Cardiac muscle cell (in vitro differentiated cells and primary cell): Measurements from ENCODE around the gene C2orf69. TPM values are rescaled to one million over a fixed set of nuclear protein-coding genes. Genes with fewer than 3 reads are reported as not detected.

Source experiments
- DNase-seq, 2 donors: peaks; one replicate each; pipeline versions ENCODE4 v3.0.0 to v3.0.0-alpha.2; 2010 to 2017; ENCODE audit warnings: low read depth in 1 of 2, low spot score in 1 of 2
- H3K27ac ChIP-seq: fragments of 200-600 bp; sonication (generic); 2 replicates; pipeline ENCODE4 v1.5.1; 2016
- H3K27me3 ChIP-seq: fragments of 200-600 bp; sonication (generic); 2 replicates; pipeline ENCODE4 v1.6.0; 2016; ENCODE audit warnings: control low read depth
- H3K36me3 ChIP-seq: fragments of 200-600 bp; sonication (generic); 2 replicates; pipeline ENCODE4 v1.5.1; 2016; ENCODE audit warnings: control low read depth
- H3K4me1 ChIP-seq: fragments of 200-600 bp; sonication (generic); 2 replicates; pipeline ENCODE4 v1.8.1; 2017; ENCODE audit warnings: low read depth, mild to moderate bottlenecking, mixed run types
- H3K4me3 ChIP-seq: fragments of 200-600 bp; sonication (generic); 2 replicates; pipeline ENCODE4 v1.5.1; 2016; ENCODE audit warnings: mild to moderate bottlenecking
- H3K9me3 ChIP-seq: fragments of 200-600 bp; sonication (generic); 2 replicates; pipeline ENCODE4 v1.5.1; 2017; ENCODE audit warnings: low read depth, mild to moderate bottlenecking, control low read depth
- CTCF ChIP-seq: IDR thresholded peaks from 2 replicates; pipeline ENCODE4 v1.5.1; 2012; ENCODE audit warnings: low read depth, mild to moderate bottlenecking, low read length
- polyA plus RNA-seq: library from polyadenylated mRNA; unstranded; fragments of >200 nt; fragmentation: Nextera tagmentation; extraction: Ambion mirVana; gene quantifications from 2 replicates; pipeline ENCODE4 v1.2.1, GENCODE V29; 2016
- total RNA-seq: library from RNA; depleted of rRNA; stranded (reverse); fragments of >200 nt; gene quantifications from 2 replicates; pipeline ENCODE4 v1.2.3, GENCODE V29; 2016

C2orf69 gene
- 6.0 and 11.0 TPM in 2 replicates for total RNA-seq
- polyA plus RNA-seq, result 6.3 and 15.7 TPM in 2 replicates

DNA sequence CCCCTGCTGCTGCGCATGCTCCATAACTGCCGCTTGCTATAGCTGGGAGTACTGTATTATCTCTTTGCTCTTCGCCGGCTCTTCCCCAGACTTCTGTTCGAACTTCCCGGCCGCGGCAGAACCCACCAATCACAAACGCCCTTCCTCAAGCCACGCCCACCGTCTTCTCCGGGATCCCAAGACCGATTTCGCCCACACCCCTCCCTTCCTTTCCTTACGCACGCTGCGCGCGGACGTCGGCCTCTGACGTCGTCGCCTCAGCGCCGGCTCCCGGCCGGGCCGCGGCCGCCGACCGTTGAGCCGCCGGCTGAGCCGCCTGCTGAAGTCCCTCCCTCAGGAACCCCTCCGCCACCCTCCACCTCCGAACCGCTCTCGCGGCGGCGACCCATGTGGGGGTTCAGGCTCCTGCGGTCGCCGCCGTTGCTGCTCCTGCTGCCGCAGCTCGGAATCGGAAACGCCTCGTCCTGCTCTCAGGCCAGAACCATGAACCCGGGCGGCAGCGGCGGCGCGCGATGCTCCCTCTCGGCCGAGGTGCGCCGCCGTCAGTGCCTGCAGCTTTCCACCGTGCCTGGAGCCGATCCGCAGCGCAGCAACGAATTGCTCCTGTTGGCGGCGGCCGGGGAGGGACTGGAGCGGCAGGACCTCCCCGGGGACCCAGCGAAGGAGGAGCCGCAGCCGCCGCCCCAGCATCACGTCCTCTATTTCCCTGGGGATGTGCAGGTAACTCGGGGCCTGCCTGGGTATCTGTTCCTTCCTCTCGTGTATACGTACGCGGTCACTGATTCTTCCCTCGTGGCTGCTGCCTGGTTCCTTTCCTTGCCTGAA lies at the start of gene C2orf69:
Gene C2orf69 (plus strand): TSS at position 242 of the 825 bp plus-strand sequence. CDS start 146 bp downstream, at position 388.
- peak; percentile 97 to 98 for DNase-seq
- H3K9me3 ChIP-seq, result no peaks in the 10 kb centered on the region
- peaks cover 3% of the 10 kb centered on the region for H3K4me1 ChIP-seq
- no peaks in the 10 kb centered on the region for H3K36me3 ChIP-seq
- no peaks in the 10 kb centered on the region for H3K27me3 ChIP-seq
- H3K4me3 ChIP-seq, result peak within 1 kb of the TSS; percentile 76
- TF ChIP-seq CTCF, result no peak
- H3K27ac ChIP-seq, result peak within 1 kb of the TSS; percentile 93

GRCh38 chr2:199862788-199863187 lies 48.3 kb upstream of the C2orf69 start:
- TF ChIP-seq CTCF, result no peak
- Histone ChIP-seq H3K4me1 (no peaks in the 10 kb centered on the region), H3K36me3 (no peaks in the 10 kb centered on the region), H3K27ac (no peak overlapping the region), H3K4me3 (no peak overlapping the region), H3K9me3 (no peaks in the 10 kb centered on the region), H3K27me3 (peaks cover 9% of the 10 kb centered on the region)
- DNase-seq, result peak in 1 of 2 donors; percentile 7

- no peaks in the 10 kb centered on the region for H3K36me3 ChIP-seq
- H3K9me3 ChIP-seq, result no peaks in the 10 kb centered on the region
- peaks cover 9% of the 10 kb centered on the region for H3K27me3 ChIP-seq
- TF ChIP-seq CTCF, result no peak
- no peak overlapping the region for H3K4me3 ChIP-seq
- no peak for DNase-seq
- H3K27ac ChIP-seq, result no peak overlapping the region
- no peaks in the 10 kb centered on the region for H3K4me1 ChIP-seq
These were observed 45.2 kb upstream of the C2orf69 start for GRCh38 chr2:199865905-199866304.

GRCh38 chr2:199868431-199869226 lies 42.5 kb upstream of the C2orf69 start:
- no peak for DNase-seq
- no peak overlapping the region for H3K27ac ChIP-seq
- H3K27me3 ChIP-seq, result no peaks in the 10 kb centered on the region
- TF ChIP-seq CTCF, result no peak
- no peaks in the 10 kb centered on the region for H3K4me1 ChIP-seq
- no peaks in the 10 kb centered on the region for H3K9me3 ChIP-seq
- no peaks in the 10 kb centered on the region for H3K36me3 ChIP-seq
- H3K4me3 ChIP-seq, result no peak overlapping the region

DNA sequence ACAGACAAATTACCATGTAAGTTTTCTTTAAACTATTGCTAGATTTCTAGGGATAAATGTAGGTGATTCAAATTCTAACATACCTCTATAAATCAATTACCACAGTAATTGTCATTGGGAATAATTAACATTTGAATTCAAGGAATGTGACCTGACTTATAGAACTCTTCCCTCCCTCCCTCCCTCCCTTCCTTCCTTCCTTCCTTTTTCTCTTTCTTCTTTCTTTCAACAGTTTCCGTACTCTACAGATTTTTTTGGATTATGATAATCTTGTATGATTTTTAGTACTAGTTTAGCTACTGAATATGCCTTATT lies 41.9 kb upstream of the C2orf69 start:
- Histone ChIP-seq H3K9me3 (no peaks in the 10 kb centered on the region), H3K27me3 (no peaks in the 10 kb centered on the region), H3K27ac (no peak overlapping the region), H3K4me3 (no peak overlapping the region), H3K4me1 (no peaks in the 10 kb centered on the region), H3K36me3 (no peaks in the 10 kb centered on the region)
- TF ChIP-seq CTCF, result no peak
- no peak for DNase-seq
